Gastroesophageal sphincter (tissue), 4 donors: Measurements from ENCODE around the gene MICAL3. TPM values are rescaled to one million over a fixed set of nuclear protein-coding genes. Genes with fewer than 3 reads are reported as not detected.
A peak's percentile ranks its signal among the peaks of the same experiment; 100 is the strongest.

Experiments
- ATAC-seq: fragments of 150-250 bp; one replicate; pipeline ENCODE4 v1.9.1; 2016; ENCODE audit warnings: mild to moderate bottlenecking, moderate library complexity
- H3K27ac ChIP-seq, 4 donors: fragments of 200-600 bp; sonication (generic) in 3 of 4; 1 replicate in 3 of 4; 2 replicates in 1 of 4; pipeline ENCODE4 v1.5.1; 2016 to 2019
- H3K27me3 ChIP-seq: fragments of 200-600 bp; sonication (generic); one replicate; pipeline ENCODE4 v1.5.1; 2019
- H3K36me3 ChIP-seq, 2 donors: fragments of 200-600 bp; sonication (generic); one replicate each; pipeline ENCODE4 v1.5.1; 2019; ENCODE audit warnings: control low read depth in 1 of 2
- H3K4me1 ChIP-seq, 3 donors: fragments of 200-600 bp; sonication (generic); 1 replicate in 2 of 3; 2 replicates in 1 of 3; pipeline ENCODE4 v1.5.1; 2016 to 2019; ENCODE audit warnings: control low read depth in 2 of 3
- H3K4me3 ChIP-seq, 2 donors: fragments of 200-600 bp; sonication (generic); one replicate each; pipeline ENCODE4 v1.5.1; 2019; ENCODE audit warnings: mild to moderate bottlenecking in 1 of 2, moderate library complexity in 1 of 2
- H3K9me3 ChIP-seq, 3 donors: fragments of 200-600 bp; sonication (generic); one replicate each; pipeline ENCODE4 v1.5.1; 2017 to 2019; ENCODE audit warnings: control low read depth in 2 of 3
- EP300 ChIP-seq: sonication (generic); formaldehyde crosslinking; IDR thresholded peaks from one replicate; pipeline ENCODE4 v1.6.1; 2017; ENCODE audit warnings: antibody characterized with exemption, mild to moderate bottlenecking
- POLR2A ChIP-seq, 2 donors: fragments of 450-650 bp; IDR thresholded peaks; one replicate each; pipeline ENCODE4 v1.6.1; 2017; ENCODE audit warnings: antibody characterized with exemption in 2 of 2, mild to moderate bottlenecking in 2 of 2, moderate library complexity in 1 of 2
- POLR2AphosphoS5 ChIP-seq: sonication (generic); formaldehyde crosslinking; IDR thresholded peaks from one replicate; pipeline ENCODE4 v1.6.1; 2017; ENCODE audit warnings: antibody characterized with exemption
- WGBS, 2 donors: methylation state at CpG; one replicate each; pipeline ENCODE4 v1.1.5; 2018; ENCODE audit warnings: low coverage in 1 of 2; 5-methylcytosine and 5-hydroxymethylcytosine counted together
- total RNA-seq, 4 donors: library from RNA; depleted of rRNA; stranded (reverse); fragments of >200 nt; gene quantifications; one replicate each; pipeline ENCODE4 v1.1.0, GENCODE V29; 2016
- TF ChIP-seq, protein P1 (sequence below), 4 experiments: fragments of 200-600 bp in 2 of 4; fragments of 450-650 bp in 2 of 4; sonication (generic) in 1 of 4; IDR thresholded peaks; one replicate each; pipeline ENCODE4 v1.5.1; 2017 to 2019; ENCODE audit warnings: antibody characterized with exemption in 4 of 4, mild to moderate bottlenecking in 2 of 4, moderate library complexity in 2 of 4

MICAL3 gene
- total RNA-seq, 4 donors from 2014 or later: 37.3 to 120 (median 51.5) TPM

DNA sequence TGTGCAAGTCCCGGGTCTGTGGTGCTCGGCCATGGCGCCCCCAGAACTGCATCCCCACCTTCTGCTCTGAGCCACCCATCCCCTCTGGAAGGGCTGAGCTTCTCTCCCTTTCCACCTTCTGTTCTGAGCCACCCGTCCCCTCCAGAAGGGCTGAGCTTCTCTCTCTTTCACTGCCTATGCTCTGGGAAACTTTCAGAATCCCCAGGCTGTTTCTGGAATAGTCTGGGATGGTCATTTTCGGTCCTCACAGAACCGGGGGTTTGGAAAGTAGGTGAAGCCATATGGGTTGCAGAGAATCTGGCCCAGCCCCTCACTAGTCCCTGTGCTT lies 246.7 kb downstream of the MICAL3 start:
- ATAC-seq: no peak
- Histone ChIP-seq H3K9me3 (no peaks in the 10 kb centered on the region), H3K27ac (peak overlapping the region in 2 of 4 donors; percentile 43 to 51), H3K4me1 (peaks cover 0 to 35% (median 16%) of the 10 kb centered on the region in 3 donors), H3K27me3 (peaks cover 22% of the 10 kb centered on the region), H3K4me3 (peak overlapping the region in 1 of 2 donors; percentile 37), H3K36me3 (no peaks in the 10 kb centered on the region)
- TF ChIP-seq POLR2AphosphoS5 (no peak), EP300 (no peak), POLR2A (IDR thresholded peaks at IDR 0.05) (no peak)
- TF ChIP-seq, protein P1, sequence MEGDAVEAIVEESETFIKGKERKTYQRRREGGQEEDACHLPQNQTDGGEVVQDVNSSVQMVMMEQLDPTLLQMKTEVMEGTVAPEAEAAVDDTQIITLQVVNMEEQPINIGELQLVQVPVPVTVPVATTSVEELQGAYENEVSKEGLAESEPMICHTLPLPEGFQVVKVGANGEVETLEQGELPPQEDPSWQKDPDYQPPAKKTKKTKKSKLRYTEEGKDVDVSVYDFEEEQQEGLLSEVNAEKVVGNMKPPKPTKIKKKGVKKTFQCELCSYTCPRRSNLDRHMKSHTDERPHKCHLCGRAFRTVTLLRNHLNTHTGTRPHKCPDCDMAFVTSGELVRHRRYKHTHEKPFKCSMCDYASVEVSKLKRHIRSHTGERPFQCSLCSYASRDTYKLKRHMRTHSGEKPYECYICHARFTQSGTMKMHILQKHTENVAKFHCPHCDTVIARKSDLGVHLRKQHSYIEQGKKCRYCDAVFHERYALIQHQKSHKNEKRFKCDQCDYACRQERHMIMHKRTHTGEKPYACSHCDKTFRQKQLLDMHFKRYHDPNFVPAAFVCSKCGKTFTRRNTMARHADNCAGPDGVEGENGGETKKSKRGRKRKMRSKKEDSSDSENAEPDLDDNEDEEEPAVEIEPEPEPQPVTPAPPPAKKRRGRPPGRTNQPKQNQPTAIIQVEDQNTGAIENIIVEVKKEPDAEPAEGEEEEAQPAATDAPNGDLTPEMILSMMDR (IDR thresholded peaks at IDR 0.05): no peak
- WGBS, 2 donors: 49 to 90% methylated on average over 2 to 3 of the region's 6 CpGs

DNA sequence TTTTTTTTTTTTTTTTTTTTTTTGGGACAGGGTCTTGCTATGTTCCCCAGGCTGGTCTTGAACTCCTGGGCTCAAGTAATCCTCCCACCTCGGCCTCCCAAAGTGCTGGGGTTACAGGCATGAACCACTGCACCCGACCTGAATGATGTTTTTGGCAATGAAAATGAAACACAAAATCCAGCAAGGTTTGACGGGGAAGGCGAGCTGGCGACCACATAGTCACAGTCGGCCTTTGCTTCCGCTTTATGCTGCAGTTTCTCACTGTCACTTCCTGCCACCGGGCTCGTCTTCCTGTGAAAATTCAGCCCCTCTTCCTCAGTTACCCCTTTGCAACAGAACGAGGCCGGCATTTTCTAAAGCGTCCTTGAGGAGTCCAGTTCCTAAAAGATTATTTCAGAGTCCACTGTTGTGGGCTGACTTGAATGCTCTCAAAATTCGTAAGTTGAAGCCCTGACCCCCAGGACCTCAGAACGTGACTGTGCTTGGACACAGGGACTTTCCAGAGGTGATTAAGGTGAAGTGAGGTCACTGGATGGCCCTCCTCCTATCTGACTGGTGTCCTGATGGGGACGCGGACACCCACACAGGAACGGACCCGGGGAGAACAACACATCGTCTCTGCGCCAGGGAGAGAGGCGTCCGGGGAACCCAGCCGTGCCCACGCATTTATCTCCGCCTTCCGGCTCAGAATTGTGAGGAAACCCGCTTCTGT lies 247.2 kb downstream of the MICAL3 start:
- Histone ChIP-seq H3K36me3 (no peaks in the 10 kb centered on the region), H3K27ac (peak overlapping the region in 3 of 4 donors; percentile 31 to 51 (median 43)), H3K4me1 (peaks cover 0 to 39% (median 16%) of the 10 kb centered on the region in 3 donors), H3K4me3 (peak overlapping the region in 1 of 2 donors; percentile 37), H3K27me3 (peaks cover 22% of the 10 kb centered on the region), H3K9me3 (no peaks in the 10 kb centered on the region)
- TF ChIP-seq, protein P1 (IDR thresholded peaks at IDR 0.05): no peak
- ATAC-seq: no peak
- 57 to 80% methylated on average over 2 to 12 of the region's 27 CpGs for WGBS, 2 donors

DNA sequence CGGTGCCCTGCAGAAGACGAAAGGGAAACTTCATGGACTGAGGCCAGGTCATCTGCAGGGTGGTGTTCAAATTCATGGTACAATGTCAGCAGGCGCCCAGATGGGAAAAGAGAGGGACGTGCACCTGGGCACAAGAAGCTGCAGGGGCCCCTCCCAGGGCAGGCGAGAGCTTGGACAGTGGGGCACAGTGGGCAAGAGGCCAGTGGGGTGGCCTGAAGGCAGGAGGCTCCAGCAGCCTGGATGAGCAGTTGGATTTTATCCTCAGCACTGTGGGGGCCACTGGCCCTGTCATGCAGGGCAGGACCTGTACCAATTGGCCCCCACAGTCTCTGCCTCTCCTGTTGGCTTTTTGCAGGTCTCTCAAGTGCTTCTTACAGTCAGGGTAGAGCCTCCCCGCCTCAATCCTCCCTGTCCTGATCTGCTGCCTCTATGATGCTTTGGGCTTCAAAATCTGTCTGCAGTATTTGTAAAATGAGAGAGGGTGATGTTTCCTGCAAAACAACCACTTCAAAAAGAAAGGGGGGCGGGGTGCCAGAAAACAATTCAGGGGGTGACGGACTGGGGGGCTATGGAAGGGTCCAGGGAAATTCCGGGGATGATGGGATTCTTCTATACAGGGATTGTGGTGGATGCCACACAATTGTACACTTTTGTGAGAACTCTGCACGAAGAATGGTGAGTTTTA lies 248.4 kb downstream of the MICAL3 start:
- WGBS, 2 donors: 87% methylated on average over 4 to 7 of the region's 10 CpGs
- H3K4me1 ChIP-seq: peaks cover 0 to 26% (median 13%) of the 10 kb centered on the region in 3 donors
- H3K27ac ChIP-seq: no peak overlapping the region
- H3K9me3 ChIP-seq: no peaks in the 10 kb centered on the region
- H3K36me3 ChIP-seq: no peaks in the 10 kb centered on the region
- TF ChIP-seq EP300 (no peak), POLR2AphosphoS5 (no peak), POLR2A (IDR thresholded peaks at IDR 0.05) (no peak)
- TF ChIP-seq, protein P1 (IDR thresholded peaks at IDR 0.05): no peak
- no peak overlapping the region for H3K4me3 ChIP-seq
- peaks cover 16% of the 10 kb centered on the region for H3K27me3 ChIP-seq
- ATAC-seq: no peak

DNA sequence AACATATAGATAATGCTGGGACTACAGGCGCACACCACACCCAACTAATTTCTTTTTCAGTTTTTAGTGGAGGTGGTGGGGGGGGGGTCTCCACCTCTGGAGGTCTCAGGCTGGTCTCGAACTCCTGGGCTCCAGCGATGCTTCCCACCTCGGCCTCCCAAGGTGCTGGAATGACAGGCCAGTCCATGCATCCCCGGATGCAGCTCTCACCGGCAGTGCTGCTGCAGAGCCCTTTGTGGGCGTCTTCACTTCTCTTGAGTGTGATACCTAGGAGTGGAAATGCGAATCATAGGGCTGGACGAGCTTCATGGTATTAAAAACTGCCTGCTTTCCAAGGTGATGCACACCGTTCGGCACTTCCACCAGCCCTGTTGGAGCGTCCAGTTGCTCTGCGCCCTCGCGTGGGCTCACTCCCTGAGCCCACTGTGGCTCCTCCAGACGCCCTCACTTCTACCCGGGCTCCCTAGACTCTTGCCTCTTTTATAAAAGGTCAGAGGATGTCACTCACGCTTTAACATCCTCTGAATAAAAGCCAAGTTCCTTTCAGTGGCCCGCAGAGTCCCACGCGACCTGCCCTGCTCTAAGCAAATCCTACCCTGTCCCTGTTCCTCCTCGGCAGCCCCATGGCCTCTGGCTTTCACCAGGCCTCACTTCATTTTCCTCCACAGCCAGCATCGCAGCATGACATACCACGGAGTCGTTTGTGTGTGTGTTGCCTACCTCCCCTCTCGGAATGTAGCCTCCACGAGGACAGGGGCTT lies 249.3 kb downstream of the MICAL3 start:
- no peak for ATAC-seq
- no peak overlapping the region for H3K27ac ChIP-seq
- WGBS, 2 donors: 73 to 84% methylated on average over 6 to 20 of the region's 27 CpGs
- no peak for TF ChIP-seq POLR2AphosphoS5
- no peak for TF ChIP-seq POLR2A (IDR thresholded peaks at IDR 0.05)
- TF ChIP-seq EP300: no peak
- TF ChIP-seq, protein P1 (IDR thresholded peaks at IDR 0.05): no peak
- no peaks in the 10 kb centered on the region for H3K9me3 ChIP-seq
- peaks cover 12% of the 10 kb centered on the region for H3K27me3 ChIP-seq
- H3K4me1 ChIP-seq: peaks cover 0 to 24% (median 13%) of the 10 kb centered on the region in 3 donors
- H3K36me3 ChIP-seq: no peaks in the 10 kb centered on the region
- H3K4me3 ChIP-seq: peak overlapping the region in 1 of 2 donors; percentile 91
